Measurements from ENCODE around the gene TMPRSS15. TPM values are rescaled to one million over a fixed set of nuclear protein-coding genes. Genes with fewer than 3 reads are reported as not detected.
A peak's percentile ranks its signal among the peaks of the same experiment; 100 is the strongest.

The TMPRSS15 gene
- total RNA-seq (ENCODE audit: low replicate concordance), result not detected in 2 replicates

- Histone ChIP-seq H3K27ac (no peak within 1 kb of the TSS), H2AFZ (replicated peaks) (no peak within 1 kb of the TSS), H3K4me2 (no peak within 1 kb of the TSS), H3K9ac (no peak within 1 kb of the TSS), H3K9me3 (ENCODE audit: low read depth) (no peaks in the 10 kb centered on the region), H3K79me2 (ENCODE audit: low read depth) (no peaks in the 10 kb centered on the region), H3K4me3 (no peak within 1 kb of the TSS), H3K4me1 (no peaks in the 10 kb centered on the region), H3F3A (ENCODE audit: low read depth) (no peaks in the 10 kb centered on the region), H3K36me3 (no peaks in the 10 kb centered on the region), H3K27me3 (no peaks in the 10 kb centered on the region), H4K20me1 (ENCODE audit: low read depth) (no peaks in the 10 kb centered on the region)
- Mint-ChIP-seq H3K4me1 (peaks cover 8% of the 10 kb centered on the region), H3K4me3 (no peak within 1 kb of the TSS), H3K27ac (no peak within 1 kb of the TSS), H3K36me3 (no peaks in the 10 kb centered on the region), H3K27me3 (ENCODE audit: insufficient read depth, low read depth) (peaks cover 4% of the 10 kb centered on the region), H3K9me3 (peaks cover 13% of the 10 kb centered on the region)
- no peak for TF ChIP-seq EZH2phosphoT487 (IDR thresholded peaks at IDR 0.05)
- no peak for TF ChIP-seq EZH2 (IDR thresholded peaks at IDR 0.05)
- no peak for TF ChIP-seq CTCF (IDR thresholded peaks at IDR 0.05)
- DNase-seq (ENCODE audit: low spot score), result no peak
These were observed at the start of gene TMPRSS15 for GRCh38 chr21:18403735-18404450. TSS of gene TMPRSS15 (minus strand) at chr21:18403785. CDS start at chr21:18403622, 163 bp downstream.

GRCh38 chr21:18451670-18452069 lies 48.1 kb upstream of the TMPRSS15 start:
- Histone ChIP-seq H3K9me3 (ENCODE audit: low read depth) (no peaks in the 10 kb centered on the region), H3K36me3 (no peaks in the 10 kb centered on the region), H3K27me3 (no peaks in the 10 kb centered on the region), H3F3A (ENCODE audit: low read depth) (no peaks in the 10 kb centered on the region), H3K9ac (no peak overlapping the region), H4K20me1 (ENCODE audit: low read depth) (no peaks in the 10 kb centered on the region), H3K4me3 (no peak overlapping the region), H3K4me2 (no peak overlapping the region), H3K79me2 (ENCODE audit: low read depth) (no peaks in the 10 kb centered on the region), H3K27ac (no peak overlapping the region), H2AFZ (replicated peaks) (no peak overlapping the region), H3K4me1 (no peaks in the 10 kb centered on the region)
- Mint-ChIP-seq H3K36me3 (no peaks in the 10 kb centered on the region), H3K9me3 (peaks cover 3% of the 10 kb centered on the region), H3K27me3 (ENCODE audit: insufficient read depth, low read depth) (no peaks in the 10 kb centered on the region), H3K4me1 (peaks cover 15% of the 10 kb centered on the region), H3K4me3 (no peak overlapping the region), H3K27ac (no peak overlapping the region)
- no peak for DNase-seq (ENCODE audit: low spot score)
- TF ChIP-seq CTCF (IDR thresholded peaks at IDR 0.05) (no peak), EZH2 (IDR thresholded peaks at IDR 0.05) (no peak), EZH2phosphoT487 (IDR thresholded peaks at IDR 0.05) (no peak)

GRCh38 chr21:18449605-18450550 lies 46.3 kb upstream of the TMPRSS15 start:
- DNase-seq (ENCODE audit: low spot score), result no peak
- no peak overlapping the region for H3K27ac ChIP-seq

More at GRCh38 chr21:18449605-18450550, 46.3 kb upstream of the TMPRSS15 start:
- no peak overlapping the region for H3K9ac ChIP-seq
- H3K9me3 ChIP-seq (ENCODE audit: low read depth), result no peaks in the 10 kb centered on the region
- Mint-ChIP-seq H3K36me3 (no peaks in the 10 kb centered on the region), H3K9me3 (peaks cover 10% of the 10 kb centered on the region), H3K27me3 (ENCODE audit: insufficient read depth, low read depth) (no peaks in the 10 kb centered on the region), H3K4me1 (peaks cover 15% of the 10 kb centered on the region), H3K4me3 (no peak overlapping the region), H3K27ac (no peak overlapping the region)
- H4K20me1 ChIP-seq (ENCODE audit: low read depth), result no peaks in the 10 kb centered on the region
- H3K36me3 ChIP-seq, result no peaks in the 10 kb centered on the region
- no peak overlapping the region for H3K4me2 ChIP-seq
- H2AFZ ChIP-seq (replicated peaks), result peak overlapping the region; percentile 20
- H3K4me1 ChIP-seq, result no peaks in the 10 kb centered on the region
- TF ChIP-seq CTCF (IDR thresholded peaks at IDR 0.05) (no peak), EZH2phosphoT487 (IDR thresholded peaks at IDR 0.05) (no peak)
- H3K4me3 ChIP-seq, result no peak overlapping the region
- H3K27me3 ChIP-seq, result no peaks in the 10 kb centered on the region
- no peaks in the 10 kb centered on the region for H3F3A ChIP-seq (ENCODE audit: low read depth)
- no peaks in the 10 kb centered on the region for H3K79me2 ChIP-seq (ENCODE audit: low read depth)
